Large intestine (tissue), 3 donors: Measurements from ENCODE around the gene IQSEC2. TPM values are rescaled to one million over a fixed set of nuclear protein-coding genes. Genes with fewer than 3 reads are reported as not detected.

Source experiments
- DNase-seq, 2 donors: peaks; one replicate each; pipeline versions ENCODE4 v3.0.0 to v3.0.0-alpha.2; 2013
- H3K27ac ChIP-seq: one replicate; pipeline ENCODE4 v1.5.1; 2013; ENCODE audit warnings: low read length
- H3K27me3 ChIP-seq: 2 replicates; pipeline ENCODE4 v1.6.1; 2013; ENCODE audit warnings: low read length; ENCODE audit not compliant: control insufficient read depth, insufficient read depth
- H3K36me3 ChIP-seq: 2 replicates; pipeline ENCODE4 v1.6.1; 2013; ENCODE audit warnings: low read length; ENCODE audit not compliant: control insufficient read depth, insufficient read depth
- H3K4me1 ChIP-seq: one replicate; pipeline ENCODE4 v1.6.1; 2013; ENCODE audit warnings: low read length; ENCODE audit not compliant: control insufficient read depth, insufficient read depth
- H3K4me3 ChIP-seq: one replicate; pipeline ENCODE4 v1.5.1; 2013; ENCODE audit warnings: low read length
- H3K9me3 ChIP-seq: one replicate; pipeline ENCODE4 v1.6.1; 2013; ENCODE audit warnings: mild to moderate bottlenecking, low read depth, low read length, moderate library complexity; ENCODE audit not compliant: control insufficient read depth
- WGBS: methylation state at CpG from one replicate; pipeline ENCODE4 v1.1.5; 2013; ENCODE audit warnings: low lambda C conversion rate; ENCODE audit not compliant: insufficient coverage; 5-methylcytosine and 5-hydroxymethylcytosine counted together
- polyA plus RNA-seq: library from polyadenylated mRNA; unstranded; fragments of 120-200 nt; gene quantifications from one replicate; pipeline ENCODE4 v1.2.1, GENCODE V29; 2013

Gene IQSEC2
- polyA plus RNA-seq, 1 donor, result 19.3 TPM

- no peak for DNase-seq
- H3K36me3 ChIP-seq, result peaks cover 3% of the 10 kb centered on the region
- H3K4me3 ChIP-seq, result no peak overlapping the region
- H3K4me1 ChIP-seq, result no peaks in the 10 kb centered on the region
- no peaks in the 10 kb centered on the region for H3K9me3 ChIP-seq
- no CpG with 5 or more reads among the region's 13 CpGs for WGBS
- H3K27me3 ChIP-seq, result no peaks in the 10 kb centered on the region
- no peak overlapping the region for H3K27ac ChIP-seq
Observed at GRCh38 chrX:53257166-53257565, 24.2 kb downstream of the IQSEC2 start.

GRCh38 chrX:53256446-53257041, 24.8 kb downstream of the IQSEC2 start:
- Histone ChIP-seq H3K27me3 (no peaks in the 10 kb centered on the region), H3K27ac (no peak overlapping the region), H3K9me3 (no peaks in the 10 kb centered on the region), H3K36me3 (peaks cover 3% of the 10 kb centered on the region), H3K4me1 (no peaks in the 10 kb centered on the region), H3K4me3 (no peak overlapping the region)
- no peak for DNase-seq
- WGBS, result no CpG with 5 or more reads among the region's 17 CpGs

DNA sequence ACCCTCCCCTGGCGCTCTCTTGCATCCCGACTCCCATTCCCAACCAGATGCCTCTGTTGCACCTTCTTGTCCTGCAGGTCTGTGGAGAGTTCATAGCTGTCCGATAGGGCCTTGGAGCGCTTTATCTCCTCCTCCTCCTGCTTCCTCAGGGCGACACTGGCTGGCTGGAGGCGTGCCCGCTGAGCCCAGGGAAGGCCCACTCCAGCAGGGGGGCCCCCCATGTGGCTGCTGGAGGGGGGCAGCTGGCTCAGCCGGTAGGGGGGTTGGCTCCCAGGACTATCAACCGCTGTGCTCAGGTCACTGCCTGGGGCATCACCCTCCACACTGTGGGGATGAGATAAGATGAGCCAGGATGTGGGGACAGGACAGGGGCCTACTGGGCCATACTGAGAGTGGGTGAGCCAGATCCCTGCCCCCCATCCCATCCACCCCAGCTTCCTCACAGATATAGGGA, 25.6 kb downstream of the IQSEC2 start:
- WGBS, result no CpG with 5 or more reads among the region's 9 CpGs

DNA sequence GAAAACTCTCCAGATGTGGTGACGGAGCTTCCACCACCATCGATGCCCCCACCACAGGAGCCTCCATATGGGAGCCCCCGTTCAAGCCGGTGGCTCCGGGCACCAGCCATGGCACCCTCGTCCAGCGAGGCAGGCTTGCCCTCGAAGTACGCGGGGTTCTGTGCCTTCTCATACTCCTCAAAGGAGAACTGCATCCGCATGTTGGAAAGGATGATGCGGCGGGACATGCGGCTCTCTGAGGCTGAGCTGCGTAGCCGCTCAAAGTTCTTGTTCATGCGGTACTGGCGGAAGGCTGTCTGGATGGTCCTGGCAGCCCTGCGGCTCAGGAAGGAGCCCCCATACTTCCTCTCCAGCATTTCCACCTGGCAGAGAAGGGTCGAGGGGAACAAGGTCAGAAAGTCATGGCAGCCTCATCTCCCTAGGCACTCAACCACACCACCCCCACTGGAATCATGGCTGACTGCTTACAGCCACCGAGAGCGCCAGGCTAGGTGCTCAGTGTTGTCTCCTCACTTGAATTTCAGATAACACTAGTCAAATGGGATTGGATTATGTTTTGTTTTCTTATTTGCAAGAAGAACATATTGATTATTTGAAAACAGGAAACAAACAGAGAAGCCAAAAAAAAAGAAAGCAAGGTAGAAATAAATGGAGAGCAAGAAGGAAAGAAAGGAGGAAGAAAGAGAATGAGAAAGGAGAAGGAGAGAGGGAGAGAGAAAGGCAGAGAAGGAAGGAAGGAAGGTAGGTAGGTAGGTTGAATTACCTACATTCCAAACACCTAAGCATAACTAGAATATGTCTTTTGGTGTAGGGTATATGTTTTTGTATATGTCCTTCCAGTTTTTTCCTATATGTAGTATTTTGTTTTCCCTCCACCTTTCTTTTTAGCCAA, 26.6 kb downstream of the IQSEC2 start:
- Histone ChIP-seq H3K4me3 (no peak overlapping the region), H3K27ac (no peak overlapping the region), H3K27me3 (no peaks in the 10 kb centered on the region), H3K4me1 (no peaks in the 10 kb centered on the region), H3K9me3 (no peaks in the 10 kb centered on the region), H3K36me3 (peaks cover 5% of the 10 kb centered on the region)
- no peak for DNase-seq
- no CpG with 5 or more reads among the region's 22 CpGs for WGBS

More for the DNA sequence above, 25.6 kb downstream of the IQSEC2 start:
- Histone ChIP-seq H3K4me3 (no peak overlapping the region), H3K4me1 (no peaks in the 10 kb centered on the region), H3K36me3 (peaks cover 3% of the 10 kb centered on the region), H3K27me3 (no peaks in the 10 kb centered on the region), H3K27ac (no peak overlapping the region), H3K9me3 (no peaks in the 10 kb centered on the region)
- DNase-seq, result no peak

DNA sequence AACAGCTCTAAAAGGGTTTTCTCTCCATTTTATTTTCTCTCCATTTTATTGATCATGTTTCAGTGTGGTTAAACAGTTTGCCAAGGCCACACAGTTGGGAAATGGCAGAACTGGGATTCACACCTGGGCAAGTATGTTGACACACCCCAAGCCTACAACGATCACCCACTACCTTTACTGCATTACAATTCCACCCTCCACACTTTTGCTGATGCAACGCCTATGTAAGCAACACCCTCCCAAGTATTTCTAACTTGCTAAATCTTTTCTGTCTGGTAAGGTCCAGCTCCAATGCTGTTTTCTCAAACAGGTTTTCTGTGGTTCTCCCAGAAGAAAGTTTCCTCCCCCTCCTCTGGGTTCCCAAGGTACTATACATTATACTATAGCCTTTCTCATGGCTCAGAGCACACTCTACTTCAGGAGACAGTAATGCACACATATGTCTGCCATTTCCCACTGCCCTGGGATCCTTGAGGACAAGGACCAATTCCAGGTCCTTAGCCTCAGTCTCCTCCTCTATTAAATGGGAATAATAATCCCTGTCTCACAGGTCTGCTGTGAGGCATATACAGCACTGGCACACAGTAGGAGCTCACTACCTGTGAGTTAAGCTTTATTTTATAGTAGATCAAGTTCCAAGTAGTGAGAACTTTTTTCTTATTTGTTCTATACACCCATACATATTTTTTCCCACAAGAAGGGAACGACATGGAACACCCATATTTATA, 27.9 kb downstream of the IQSEC2 start:
- H3K4me1 ChIP-seq, result no peaks in the 10 kb centered on the region
- no peak overlapping the region for H3K4me3 ChIP-seq
- H3K27me3 ChIP-seq, result no peaks in the 10 kb centered on the region
- WGBS, result no CpG with 5 or more reads among the region's 3 CpGs
- no peak for DNase-seq
- H3K36me3 ChIP-seq, result peaks cover 5% of the 10 kb centered on the region
- H3K9me3 ChIP-seq, result no peaks in the 10 kb centered on the region
- no peak overlapping the region for H3K27ac ChIP-seq

- Histone ChIP-seq H3K4me3 (no peak overlapping the region), H3K9me3 (no peaks in the 10 kb centered on the region), H3K27ac (no peak overlapping the region), H3K4me1 (no peaks in the 10 kb centered on the region), H3K36me3 (peaks cover 13% of the 10 kb centered on the region), H3K27me3 (no peaks in the 10 kb centered on the region)
- no peak for DNase-seq
- no CpG with 5 or more reads among the region's 2 CpGs for WGBS
Observed at GRCh38 chrX:53251307-53251706, 30.1 kb downstream of the IQSEC2 start.

DNA sequence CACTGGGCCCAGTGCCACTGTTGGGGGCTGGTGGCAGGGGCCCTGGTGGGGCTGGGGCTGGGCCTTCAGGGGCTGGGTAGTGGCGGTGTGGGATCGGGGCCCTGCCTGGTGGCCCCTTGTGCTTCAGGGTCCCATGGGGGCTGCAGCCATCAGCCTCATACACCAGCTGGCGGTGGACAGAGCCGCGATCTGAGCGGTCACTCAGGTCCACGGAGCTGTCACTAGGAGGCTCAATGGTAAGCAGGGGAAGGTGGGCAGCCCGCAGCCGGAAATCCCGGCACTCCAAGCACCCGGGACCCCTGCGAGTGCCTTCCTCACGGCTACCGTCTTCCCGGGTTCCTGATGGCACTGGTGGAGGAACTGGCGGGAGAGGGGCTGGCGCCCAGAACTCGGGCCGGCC, 30.8 kb downstream of the IQSEC2 start:
- Histone ChIP-seq H3K9me3 (no peaks in the 10 kb centered on the region), H3K4me3 (no peak overlapping the region), H3K36me3 (peaks cover 13% of the 10 kb centered on the region), H3K27ac (no peak overlapping the region), H3K4me1 (no peaks in the 10 kb centered on the region), H3K27me3 (no peaks in the 10 kb centered on the region)
- no CpG with 5 or more reads among the region's 19 CpGs for WGBS
- no peak for DNase-seq

DNA sequence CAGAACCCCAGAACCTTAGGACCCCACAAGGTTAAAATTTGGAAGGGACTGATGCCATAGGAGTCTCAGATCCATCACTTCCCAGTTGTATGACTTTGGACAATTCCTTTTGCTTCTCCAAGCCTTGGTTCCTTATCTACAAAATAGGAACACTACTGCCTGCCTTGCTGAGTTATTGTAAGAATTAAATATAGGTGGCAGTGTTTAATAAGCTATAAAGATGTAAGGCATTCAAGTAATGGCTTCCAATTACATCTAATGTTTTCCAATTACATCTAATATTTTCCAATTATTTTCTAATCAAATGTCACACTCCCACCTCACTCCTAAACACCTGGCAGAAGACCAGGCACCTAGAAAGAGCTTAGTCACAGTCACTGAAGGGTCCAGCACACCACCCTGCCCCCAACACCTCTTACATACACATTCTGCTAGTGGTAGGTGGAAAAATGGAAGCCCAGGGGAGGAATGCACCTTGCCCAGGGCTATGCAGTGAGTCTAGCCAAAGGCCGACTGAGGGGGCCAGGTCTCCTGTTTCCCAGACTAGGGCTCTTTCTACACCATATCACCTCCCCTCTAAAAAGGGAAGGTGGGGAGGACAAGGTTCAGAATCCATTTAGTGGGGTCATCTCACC, 31.9 kb downstream of the IQSEC2 start:
- no peak overlapping the region for H3K4me3 ChIP-seq
- WGBS, result no CpG with 5 or more reads among the region's 1 CpG
- no peaks in the 10 kb centered on the region for H3K4me1 ChIP-seq
- DNase-seq, result no peak
- peaks cover 13% of the 10 kb centered on the region for H3K36me3 ChIP-seq
- H3K27ac ChIP-seq, result no peak overlapping the region
- no peaks in the 10 kb centered on the region for H3K9me3 ChIP-seq
- no peaks in the 10 kb centered on the region for H3K27me3 ChIP-seq

- Histone ChIP-seq H3K27ac (no peak overlapping the region), H3K4me3 (no peak overlapping the region), H3K27me3 (no peaks in the 10 kb centered on the region), H3K4me1 (no peaks in the 10 kb centered on the region), H3K36me3 (peaks cover 17% of the 10 kb centered on the region), H3K9me3 (no peaks in the 10 kb centered on the region)
- no peak for DNase-seq
- WGBS, result no CpG with 5 or more reads among the region's 10 CpGs
Observed at GRCh38 chrX:53247928-53248327, 33.5 kb downstream of the IQSEC2 start.

- Histone ChIP-seq H3K4me3 (no peak overlapping the region), H3K9me3 (no peaks in the 10 kb centered on the region), H3K27ac (no peak overlapping the region), H3K36me3 (peaks cover 21% of the 10 kb centered on the region), H3K27me3 (no peaks in the 10 kb centered on the region), H3K4me1 (no peaks in the 10 kb centered on the region)
- no CpG with 5 or more reads among the region's 2 CpGs for WGBS
- no peak for DNase-seq
Observed at GRCh38 chrX:53246231-53246630, 35.2 kb downstream of the IQSEC2 start.
